ENCODE results near the gene ATP1B4.

Gene ATP1B4

DNA sequence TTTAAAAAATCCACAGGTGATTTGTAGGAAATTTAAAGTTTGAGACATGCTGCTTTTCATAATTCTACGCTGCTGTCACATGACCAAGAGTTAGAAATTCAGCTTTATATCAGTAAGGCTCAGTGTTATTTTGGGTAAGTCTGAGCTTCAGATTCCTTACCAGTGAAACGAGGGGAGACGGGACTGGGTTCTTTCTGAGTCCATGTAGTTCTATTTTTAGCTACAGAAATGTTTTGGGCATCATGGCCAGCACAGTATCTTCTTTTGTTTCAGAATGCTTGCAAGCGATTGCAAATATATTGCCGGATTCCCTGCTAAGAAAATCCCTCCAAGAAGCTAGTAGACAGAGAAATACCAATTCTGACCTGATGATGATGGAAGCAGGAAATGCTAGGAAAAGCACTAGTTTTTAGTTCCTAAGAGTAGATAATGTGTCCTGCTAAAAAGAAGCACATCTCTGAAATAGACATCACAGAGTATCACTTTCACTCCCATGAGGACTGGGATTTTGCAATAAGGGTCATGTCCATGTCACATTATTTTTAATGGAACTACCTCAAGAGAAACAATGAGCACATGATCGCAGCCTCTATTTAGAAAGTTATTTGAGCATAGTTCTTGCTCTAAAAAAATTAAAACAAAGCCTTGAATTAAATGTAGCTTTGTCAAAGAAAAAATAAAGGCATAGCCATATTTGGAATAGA is 10.9 kb downstream of the ATP1B4 start:
- no peak for DNase-seq (ENCODE audit: low read depth, low spot score)

DNA sequence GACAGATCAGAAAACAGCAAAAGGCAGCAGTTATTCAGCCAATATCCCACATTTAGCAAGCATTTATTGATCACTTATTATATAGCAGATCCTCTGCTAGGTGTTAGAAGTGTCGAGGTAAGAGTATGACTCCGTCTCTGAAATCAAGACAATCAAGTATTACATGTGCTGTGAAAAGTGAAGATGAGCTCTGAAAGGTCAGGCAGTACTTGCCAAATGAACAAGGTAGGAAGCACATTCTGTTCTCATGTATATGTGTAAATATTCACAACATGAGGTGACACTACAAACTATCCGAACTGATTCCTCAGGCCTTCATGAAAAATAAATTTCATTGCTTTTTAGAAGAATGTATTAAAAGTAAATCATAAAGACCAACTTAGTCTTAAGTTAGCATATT is 15.3 kb downstream of the ATP1B4 start:
- DNase-seq (ENCODE audit: low read depth, low spot score) = no peak

DNA sequence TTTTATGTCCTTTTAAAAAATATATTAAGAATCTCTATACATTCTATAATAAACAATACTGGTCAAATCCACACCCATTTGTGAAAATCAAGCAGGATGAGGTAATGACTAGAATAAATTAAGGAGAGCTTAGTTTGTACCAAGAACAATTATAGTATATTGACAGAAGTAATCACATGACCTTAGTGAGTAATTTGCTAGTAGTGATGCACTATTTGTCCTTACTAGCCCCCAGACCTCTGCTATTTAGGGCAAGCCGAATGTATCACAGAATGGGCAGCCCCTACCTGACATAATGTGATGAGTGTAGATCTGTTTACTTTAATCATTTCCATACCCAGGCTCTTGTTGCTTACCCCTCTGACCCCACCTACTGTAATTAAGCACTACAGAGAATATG is 15.8 kb downstream of the ATP1B4 start:
- DNase-seq (ENCODE audit: low read depth, low spot score) = no peak

DNA sequence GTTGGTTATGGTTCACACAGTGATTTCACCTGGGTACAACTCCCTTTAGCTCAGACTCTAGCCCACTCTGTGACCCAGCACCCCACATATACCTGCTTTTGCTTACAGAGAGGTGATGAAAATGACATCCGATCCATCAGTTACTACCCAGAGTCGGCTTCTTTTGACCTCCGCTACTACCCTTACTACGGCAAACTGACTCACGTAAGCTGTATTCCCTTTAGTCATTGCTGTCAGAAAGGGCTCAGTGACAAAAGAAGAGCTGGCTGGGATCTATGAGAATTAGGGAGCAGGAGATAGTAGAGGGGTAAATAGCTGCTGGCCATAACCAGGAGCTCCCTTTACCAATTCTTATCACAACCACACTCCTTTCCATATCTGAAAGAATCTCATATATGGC is 16.7 kb downstream of the ATP1B4 start:
- DNase-seq (ENCODE audit: low read depth, low spot score) = no peak

DNA sequence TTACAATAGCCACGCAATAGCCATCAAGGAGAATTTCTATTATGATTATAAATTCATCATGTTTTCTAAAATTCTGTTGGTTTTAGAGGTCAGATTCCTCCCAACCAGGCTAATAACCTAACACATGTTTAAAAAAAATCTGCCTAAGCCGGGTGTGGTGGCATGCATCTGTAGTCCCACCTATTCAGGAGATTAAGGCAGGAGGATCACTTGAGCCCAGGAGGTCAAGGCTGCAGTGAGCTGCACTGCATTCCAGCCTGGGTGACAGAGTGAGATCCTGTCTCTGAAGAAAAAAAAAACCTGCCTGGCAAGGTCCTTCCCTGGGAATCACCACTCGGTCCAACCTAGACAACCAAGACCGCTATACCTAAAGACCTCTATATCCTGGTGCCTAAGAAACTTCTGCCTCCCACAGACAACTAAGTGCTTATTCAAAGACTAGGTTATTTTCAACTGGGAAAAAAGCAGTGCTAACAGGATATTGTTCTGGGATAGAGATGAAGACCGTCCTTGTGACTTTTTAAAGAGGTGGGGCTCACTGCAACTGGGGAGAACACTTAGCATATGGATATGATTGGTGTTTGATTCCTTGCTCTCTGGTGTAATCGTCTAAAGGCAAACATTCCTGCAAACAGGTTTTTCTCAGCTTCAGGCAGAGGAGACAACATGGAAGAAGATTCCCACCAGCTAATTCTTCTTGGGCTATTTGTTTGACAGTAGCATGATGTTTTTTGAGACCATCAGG is 18.2 kb downstream of the ATP1B4 start:
- DNase-seq (ENCODE audit: low read depth, low spot score) = no peak

DNA sequence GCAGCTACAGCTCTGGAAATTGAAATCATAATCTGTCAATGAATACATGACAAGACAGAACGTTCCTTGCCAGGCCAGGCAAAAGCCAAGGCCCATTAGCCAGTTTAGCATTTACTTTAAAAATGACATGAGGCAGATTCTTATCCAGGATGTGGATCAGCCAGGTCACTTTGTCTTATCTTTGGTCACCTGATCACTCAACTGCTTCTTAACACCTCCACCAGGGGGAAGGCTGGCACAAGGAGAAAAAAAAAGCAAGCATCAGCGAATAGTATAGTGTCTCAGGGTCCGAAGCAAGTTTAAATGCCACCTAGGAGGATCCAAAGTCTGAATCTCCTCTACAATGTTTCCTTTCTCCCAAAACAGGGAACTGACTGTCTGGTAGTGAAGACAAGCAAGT is 18.8 kb downstream of the ATP1B4 start:
- no peak for DNase-seq (ENCODE audit: low read depth, low spot score)

DNA sequence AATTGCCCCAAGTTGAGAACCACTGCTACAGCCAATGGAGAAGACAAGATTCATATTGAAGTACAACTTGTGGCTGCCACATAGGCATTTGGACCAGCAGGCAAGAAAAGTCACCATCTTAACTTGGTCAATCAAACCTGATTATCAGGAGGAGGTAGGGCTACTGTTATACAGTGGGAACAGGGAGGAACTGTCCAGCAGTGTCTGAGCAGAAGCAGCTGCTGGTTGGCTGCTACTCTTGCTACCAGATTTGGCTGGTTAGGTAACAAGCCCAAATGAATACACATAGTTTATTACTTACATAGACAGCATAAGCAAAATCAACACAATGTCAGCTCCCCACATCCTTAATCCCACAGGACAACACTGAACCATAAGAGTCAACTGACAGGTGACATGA is 39.4 kb downstream of the ATP1B4 start:
- no peak for DNase-seq (ENCODE audit: low read depth, low spot score)

DNA sequence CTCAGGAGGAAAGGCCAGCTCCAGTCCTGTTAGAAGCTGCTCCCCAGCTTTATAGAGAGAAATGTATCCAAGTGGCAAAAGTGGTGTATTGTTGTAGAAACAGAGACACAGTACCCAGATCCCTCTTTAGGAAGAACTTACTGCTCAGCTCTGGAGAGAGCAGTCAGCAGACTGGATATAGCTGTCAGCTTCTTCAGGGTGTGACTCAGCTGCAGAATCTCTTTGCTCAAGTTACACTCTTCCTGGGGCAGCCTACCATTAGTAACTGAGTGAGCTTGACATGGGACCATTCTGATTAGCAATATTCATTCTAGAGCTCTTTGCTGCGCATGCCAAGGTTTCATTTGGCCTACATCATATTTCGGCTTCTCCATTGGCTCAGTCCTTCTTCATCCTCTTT is 40.5 kb downstream of the ATP1B4 start:
- no peak for DNase-seq (ENCODE audit: low read depth, low spot score)

DNA sequence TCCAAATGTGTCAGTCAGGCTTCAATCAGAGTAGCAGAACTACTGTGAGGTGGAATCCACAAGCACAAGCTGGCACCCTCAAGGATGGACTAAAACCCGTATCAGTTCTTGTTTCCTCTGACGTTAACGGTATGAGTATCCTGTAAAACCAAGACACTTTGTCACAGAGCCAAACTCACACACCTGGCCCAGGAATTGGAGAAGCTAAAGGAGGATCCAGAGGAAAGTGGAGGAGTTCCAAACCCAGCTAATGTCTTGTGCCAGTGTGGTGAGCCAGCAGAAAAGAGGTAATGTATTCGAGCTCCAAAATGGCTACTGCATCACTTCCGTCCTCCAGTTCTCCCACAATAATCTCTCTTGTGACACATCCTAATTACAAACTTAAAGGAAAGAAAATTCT is 44.7 kb downstream of the ATP1B4 start:
- DNase-seq (ENCODE audit: low read depth, low spot score) = no peak

DNA sequence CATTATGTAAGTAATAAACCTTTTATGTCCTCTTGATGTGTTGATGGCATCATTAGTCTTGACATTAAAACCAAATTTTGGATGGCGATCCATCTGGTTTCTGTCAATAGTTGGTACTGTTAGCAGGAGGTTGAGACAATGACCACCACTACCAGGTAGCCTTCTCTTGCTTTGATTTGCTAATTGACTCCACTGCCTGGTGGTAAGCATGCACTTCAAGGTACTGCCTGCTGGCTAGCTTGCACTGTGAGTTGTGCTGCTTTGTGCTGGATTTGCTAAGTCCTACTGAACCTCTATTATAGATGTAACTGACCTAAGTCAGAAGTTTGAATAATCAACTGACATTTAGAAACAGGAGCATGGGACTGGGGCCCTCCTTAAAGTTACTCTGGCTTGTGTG is 46.3 kb downstream of the ATP1B4 start:
- DNase-seq (ENCODE audit: low read depth, low spot score) = no peak

DNA sequence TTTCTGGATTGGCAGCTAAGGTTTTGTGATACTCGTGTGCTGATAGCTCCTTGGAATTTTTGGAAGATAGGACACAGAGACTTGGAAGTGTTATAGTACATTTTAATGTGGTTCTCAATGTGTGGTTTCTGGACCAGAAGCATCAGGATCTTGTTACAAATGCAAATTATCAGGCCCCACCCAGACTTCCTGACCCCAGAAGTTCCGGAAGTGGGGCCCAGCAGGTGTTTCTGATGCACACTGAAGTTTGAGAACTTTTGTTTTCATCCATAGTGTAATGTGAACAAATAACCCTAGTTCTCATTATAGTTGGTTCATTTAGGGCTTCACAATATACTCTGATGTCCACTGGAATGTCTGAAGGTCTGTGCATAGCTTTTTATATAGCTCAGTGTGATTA is 57.6 kb downstream of the ATP1B4 start:
- DNase-seq (ENCODE audit: low read depth, low spot score) = no peak

DNA sequence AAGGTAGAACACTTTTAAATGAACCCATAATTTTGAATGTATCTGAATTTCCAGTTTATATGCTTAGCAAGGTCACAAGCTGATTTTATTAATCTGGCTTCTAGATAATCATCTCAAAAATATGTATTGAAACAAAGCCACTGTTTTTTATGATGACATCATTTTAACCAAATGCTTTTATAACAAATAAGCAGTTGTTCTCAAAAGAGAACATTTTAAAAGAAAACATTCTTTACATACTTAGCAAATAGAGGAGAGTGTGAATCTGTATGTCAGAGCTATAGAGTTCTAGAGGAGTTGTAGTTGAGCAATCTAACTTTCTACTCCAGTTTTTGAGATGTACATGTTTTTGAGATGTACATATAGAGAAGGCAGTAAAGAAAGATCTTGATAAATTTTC is 64.7 kb downstream of the ATP1B4 start:
- DNase-seq (ENCODE audit: low read depth, low spot score) = no peak

DNA sequence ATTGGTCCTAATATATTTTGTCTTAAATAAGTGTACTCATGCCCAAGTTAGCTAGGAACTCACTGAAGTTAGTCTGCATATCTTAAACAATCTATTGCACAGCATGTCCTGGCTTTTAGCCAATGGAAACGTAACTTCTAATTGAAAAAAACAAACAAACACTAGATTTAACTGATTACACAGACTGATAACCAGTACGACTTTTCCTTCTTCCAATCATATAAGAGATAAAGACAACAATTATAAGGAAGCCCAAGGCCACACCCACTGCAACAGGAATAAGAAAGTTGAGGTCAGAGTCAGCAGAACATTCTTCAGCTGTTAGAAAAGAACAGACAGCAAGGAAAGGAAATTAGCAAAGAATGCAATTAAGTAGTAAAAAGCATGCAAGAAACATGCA is 66.4 kb downstream of the ATP1B4 start:
- DNase-seq (ENCODE audit: low read depth, low spot score) = peak; percentile 5

DNA sequence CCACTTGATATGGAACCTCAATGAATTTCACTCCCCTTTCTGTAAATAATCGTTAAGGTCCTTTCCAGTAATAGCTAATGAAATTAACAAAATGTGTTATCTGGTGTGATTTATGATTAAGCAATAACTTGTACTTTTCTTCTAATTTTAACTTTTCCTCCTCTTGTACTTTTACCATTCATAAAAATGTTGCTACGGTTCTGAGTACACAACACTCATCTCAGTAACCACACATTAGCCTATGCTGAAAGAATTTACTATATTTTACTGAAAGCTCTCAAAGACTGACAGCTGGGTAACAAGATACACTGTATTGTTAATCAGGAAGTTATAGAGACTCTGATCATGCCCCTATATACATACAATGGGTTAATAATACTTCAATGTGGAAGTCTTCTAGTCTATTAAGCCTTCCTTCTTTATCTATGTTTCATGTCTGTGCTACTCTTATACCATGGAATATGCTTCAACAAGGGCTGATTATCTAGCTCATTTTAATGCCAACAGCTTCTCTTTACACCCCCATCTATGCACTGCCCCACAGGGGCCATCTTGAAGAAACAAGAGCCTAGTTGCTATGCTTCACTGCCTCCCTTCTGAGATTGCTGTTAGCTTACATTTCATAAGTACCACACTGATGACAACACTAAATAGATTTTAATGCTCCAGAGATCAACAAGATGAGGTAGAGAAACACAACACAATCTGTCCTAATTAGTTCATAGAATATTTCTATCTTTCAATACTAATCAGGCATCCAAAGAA is 68.1 kb downstream of the ATP1B4 start:
- DNase-seq (ENCODE audit: low read depth, low spot score) = no peak
